Thymus (tissue), 11 donors: ENCODE measurements around the gene FTO. TPM values are rescaled to one million over a fixed set of nuclear protein-coding genes. Genes with fewer than 3 reads are reported as not detected.

Experiments
- DNase-seq, 9 donors: peaks; one replicate each; pipeline ENCODE4 v3.0.0-alpha.2; 2013; ENCODE audit warnings: low spot score in 9 of 9, low read depth in 6 of 9, missing footprints in 1 of 9
- H3K27ac ChIP-seq, 2 donors: one replicate each; pipeline ENCODE4 v1.5.1; 2013; ENCODE audit warnings: control low read depth in 1 of 2, low read depth in 1 of 2, low read length in 1 of 2, mild to moderate bottlenecking in 1 of 2, moderate library complexity in 1 of 2
- H3K27me3 ChIP-seq, 2 donors: one replicate each; pipeline ENCODE4 v1.5.1; 2013; ENCODE audit warnings: low read length in 1 of 2; ENCODE audit not compliant: control insufficient read depth in 2 of 2, insufficient read depth in 1 of 2
- H3K36me3 ChIP-seq, 2 donors: one replicate each; pipeline ENCODE4 v1.5.1; 2013; ENCODE audit warnings: low read length in 1 of 2, mild to moderate bottlenecking in 1 of 2, moderate library complexity in 1 of 2; ENCODE audit not compliant: control insufficient read depth in 2 of 2, insufficient read depth in 2 of 2
- H3K4me1 ChIP-seq, 2 donors: one replicate each; pipeline ENCODE4 v1.5.1; 2013; ENCODE audit warnings: low read length in 2 of 2; ENCODE audit not compliant: control insufficient read depth in 2 of 2, insufficient read depth in 2 of 2
- H3K4me3 ChIP-seq, 2 donors: one replicate each; pipeline ENCODE4 v1.5.1; 2013; ENCODE audit warnings: low read length in 2 of 2, control low read depth in 1 of 2, mild to moderate bottlenecking in 1 of 2
- H3K9me3 ChIP-seq, 2 donors: one replicate each; pipeline ENCODE4 v1.5.1; 2013; ENCODE audit warnings: low read length in 1 of 2, mild to moderate bottlenecking in 1 of 2; ENCODE audit not compliant: control insufficient read depth in 2 of 2, insufficient read depth in 1 of 2
- WGBS: extraction: QIAGEN DNeasy Blood & Tissue Kit; methylation state at CpG from one replicate; pipeline ENCODE4 v1.1.7; 2013; 5-methylcytosine and 5-hydroxymethylcytosine counted together
- polyA plus RNA-seq: library from polyadenylated mRNA; stranded (reverse); fragments of 200-250 nt; gene quantifications from one replicate; pipeline ENCODE4 v1.2.3, GENCODE V29; 2013
- total RNA-seq: library from RNA; stranded (reverse); fragments of 120-200 nt; gene quantifications from one replicate; pipeline ENCODE4 v1.2.4, GENCODE V29; 2013
- donor health status: healthy.

Gene FTO
- total and polyA plus RNA-seq, 2 donors, result 13.7 to 34.5 TPM

DNA sequence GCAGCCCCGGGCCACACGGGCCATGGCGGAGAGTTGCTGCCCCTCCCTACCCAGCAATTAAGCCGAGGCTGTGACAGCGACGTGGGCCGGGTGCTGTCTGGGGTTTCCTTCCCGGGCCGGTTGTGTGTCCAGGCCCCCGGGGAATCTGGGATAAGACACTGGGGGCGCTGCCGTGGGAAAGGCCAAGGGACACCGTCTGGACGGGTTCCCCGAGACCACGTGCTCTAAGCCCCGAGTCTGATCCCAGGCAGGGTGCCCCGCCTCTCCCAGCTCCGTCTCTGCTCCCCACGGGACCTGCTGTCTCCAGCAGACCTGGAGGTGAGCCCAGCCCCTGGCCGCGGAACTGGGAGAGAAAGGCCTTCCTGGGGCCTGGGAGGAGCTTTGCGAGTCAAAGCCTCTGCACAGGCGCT lies 490.4 kb downstream of the FTO start:
- Histone ChIP-seq H3K4me1 (peaks cover 0 to 3% of the 10 kb centered on the region in 2 donors), H3K9me3 (peaks cover 0 to 4% of the 10 kb centered on the region in 2 donors), H3K27me3 (no peaks in the 10 kb centered on the region), H3K27ac (no peak overlapping the region), H3K36me3 (no peaks in the 10 kb centered on the region), H3K4me3 (no peak overlapping the region)
- DNase-seq, result no peak
- 86% methylated on average over 24 of the region's 24 CpGs for WGBS

DNA sequence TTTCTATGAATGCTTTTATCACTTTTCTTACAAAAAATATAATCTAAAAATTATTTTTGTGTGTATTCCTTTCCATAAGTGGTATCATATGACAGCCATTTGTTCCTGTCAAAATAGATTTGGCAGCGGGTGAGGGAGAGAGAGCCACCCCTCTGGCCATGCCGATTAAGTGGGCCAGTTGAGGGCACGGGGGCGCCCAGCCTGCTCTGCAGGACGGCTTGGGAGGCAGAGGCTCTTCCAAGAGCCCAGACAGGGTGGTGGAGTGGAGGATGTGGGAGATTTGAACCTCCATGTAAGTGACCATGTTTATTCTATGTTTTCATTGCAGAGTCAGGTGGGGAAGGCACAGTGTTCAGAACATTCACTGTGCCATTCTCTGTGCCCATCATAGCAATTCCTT lies 493.8 kb downstream of the FTO start:
- DNase-seq, result no peak
- H3K9me3 ChIP-seq, result no peaks in the 10 kb centered on the region
- WGBS, result 95% methylated on average over 5 of the region's 5 CpGs
- H3K27me3 ChIP-seq, result no peaks in the 10 kb centered on the region
- no peak overlapping the region for H3K27ac ChIP-seq
- no peak overlapping the region for H3K4me3 ChIP-seq
- H3K4me1 ChIP-seq, result peaks cover 0 to 3% of the 10 kb centered on the region in 2 donors
- no peaks in the 10 kb centered on the region for H3K36me3 ChIP-seq

DNA sequence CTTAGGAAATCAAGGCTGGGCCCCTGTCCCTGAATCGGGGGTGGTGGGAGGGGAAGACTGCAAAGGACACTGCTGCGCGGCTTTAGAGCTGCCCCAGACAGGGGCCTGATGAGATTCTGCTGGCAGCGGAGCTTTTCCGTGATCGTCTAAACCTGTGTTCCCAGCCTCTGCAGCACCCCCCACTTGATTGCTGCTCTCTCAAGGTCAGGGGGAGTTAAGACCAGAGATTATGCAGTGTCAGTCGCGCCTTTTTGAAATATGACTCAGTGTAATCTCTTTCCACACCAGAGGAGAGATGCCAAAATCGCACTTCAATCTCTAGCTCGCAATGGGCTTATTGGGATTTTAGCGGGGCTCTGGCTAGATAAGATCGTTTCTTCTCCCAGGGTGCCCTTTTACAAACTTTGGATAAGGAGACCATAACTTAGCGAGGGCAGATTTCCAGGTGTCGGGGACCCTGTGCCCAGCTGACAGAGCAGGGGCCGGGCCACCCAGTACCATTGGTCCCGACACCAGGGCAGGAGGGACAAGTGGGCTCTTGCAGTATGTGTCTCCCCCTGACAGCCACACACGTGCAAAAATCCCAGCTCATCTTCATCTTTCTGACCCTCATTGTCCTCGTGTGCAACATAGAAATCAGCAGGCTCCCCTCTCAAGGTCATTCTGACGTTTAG lies 495.7 kb downstream of the FTO start:
- no peak for DNase-seq
- H3K4me3 ChIP-seq, result no peak overlapping the region
- H3K36me3 ChIP-seq, result no peaks in the 10 kb centered on the region
- H3K4me1 ChIP-seq, result no peaks in the 10 kb centered on the region
- H3K27me3 ChIP-seq, result no peaks in the 10 kb centered on the region
- H3K9me3 ChIP-seq, result no peaks in the 10 kb centered on the region
- 88% methylated on average over 19 of the region's 19 CpGs for WGBS
- no peak overlapping the region for H3K27ac ChIP-seq

GRCh38 chr16:54200161-54200534 lies 496.2 kb downstream of the FTO start:
- Histone ChIP-seq H3K9me3 (no peaks in the 10 kb centered on the region), H3K36me3 (no peaks in the 10 kb centered on the region), H3K27ac (no peak overlapping the region), H3K4me3 (no peak overlapping the region), H3K27me3 (no peaks in the 10 kb centered on the region), H3K4me1 (no peaks in the 10 kb centered on the region)
- no peak for DNase-seq
- WGBS, result 98% methylated on average over 3 of the region's 3 CpGs

- Histone ChIP-seq H3K9me3 (no peaks in the 10 kb centered on the region), H3K27me3 (no peaks in the 10 kb centered on the region), H3K4me3 (no peak overlapping the region), H3K36me3 (no peaks in the 10 kb centered on the region), H3K4me1 (no peaks in the 10 kb centered on the region), H3K27ac (no peak overlapping the region)
- WGBS, result 93% methylated on average over 1 of the region's 1 CpG
- no peak for DNase-seq
These were observed 496.8 kb downstream of the FTO start for GRCh38 chr16:54200720-54201119.

GRCh38 chr16:54201200-54201599 lies 497.2 kb downstream of the FTO start:
- H3K27ac ChIP-seq, result no peak overlapping the region
- H3K9me3 ChIP-seq, result no peaks in the 10 kb centered on the region
- H3K4me1 ChIP-seq, result no peaks in the 10 kb centered on the region
- no peak overlapping the region for H3K4me3 ChIP-seq
- 95% methylated on average over 4 of the region's 4 CpGs for WGBS
- no peak for DNase-seq
- no peaks in the 10 kb centered on the region for H3K27me3 ChIP-seq
- H3K36me3 ChIP-seq, result no peaks in the 10 kb centered on the region

Other genes with a start within 250 kb of the FTO start
- gene AKTIP, start 200.9 kb upstream of the FTO start, total RNA-seq, result 14.6 TPM
- gene AKTIP, start 200.9 kb upstream of the FTO start, polyA plus RNA-seq, result 24.6 TPM
- gene RPGRIP1L, start 297 bp upstream of the FTO start, total RNA-seq, result 4.6 TPM
- gene RPGRIP1L, start 297 bp upstream of the FTO start, polyA plus RNA-seq, result 1.8 TPM